CD4-positive, alpha-beta memory T cell (primary cell): ENCODE measurements around the gene CERS5. TPM values are rescaled to one million over a fixed set of nuclear protein-coding genes. Genes with fewer than 3 reads are reported as not detected.

ENCODE experiments used
- CTCF ChIA-PET: fragments of 350-600 bp; sonication (Branson Sonifier 250); formaldehyde crosslinking; loops from one replicate; lab custom pipeline; 2021; ENCODE audit warnings: inconsistent platforms; ENCODE audit not compliant: partially characterized antibody; lab: Charles Lee
- POLR2A ChIA-PET: fragments of 350-600 bp; sonication (Branson Sonifier 250); formaldehyde crosslinking; loops from one replicate; lab custom pipeline; 2021; ENCODE audit not compliant: partially characterized antibody; lab: Charles Lee
- DNase-seq, 5 donors: peaks; one replicate each; pipeline versions ENCODE4 v3.0.0 to v3.0.0-alpha.2; 2020 to 2022; ENCODE audit warnings: mixed read lengths in 1 of 5
- H3K27ac ChIP-seq: one replicate; pipeline ENCODE4 v1.7.0; 2013; ENCODE audit warnings: low read depth, low read length
- H3K27me3 ChIP-seq: 2 replicates; pipeline ENCODE4 v1.7.0; 2013; ENCODE audit warnings: mild to moderate bottlenecking, low read length, moderate library complexity; ENCODE audit not compliant: insufficient read depth
- H3K36me3 ChIP-seq: 2 replicates; pipeline ENCODE4 v1.7.0; 2013; ENCODE audit warnings: mild to moderate bottlenecking, low read length, moderate library complexity; ENCODE audit not compliant: insufficient read depth
- H3K4me1 ChIP-seq: 2 replicates; pipeline ENCODE4 v1.7.0; 2013; ENCODE audit warnings: mild to moderate bottlenecking, low read length, moderate library complexity; ENCODE audit not compliant: insufficient read depth
- H3K4me3 ChIP-seq, 2 donors: one replicate each; pipeline ENCODE4 v1.7.0; 2013; ENCODE audit warnings: low read length in 2 of 2, mild to moderate bottlenecking in 1 of 2
- H3K9me3 ChIP-seq, 2 donors: one replicate each; pipeline ENCODE4 v1.7.0; 2013; ENCODE audit warnings: low read length in 2 of 2, control low read depth in 1 of 2; ENCODE audit not compliant: control insufficient read depth in 1 of 2
- H3K27ac Mint-ChIP-seq, 7 donors: one replicate each; pipeline ENCODE4 v1.8.0; 2020 to 2021; ENCODE audit warnings: mixed read lengths in 7 of 7, mild to moderate bottlenecking in 6 of 7, inconsistent platforms in 3 of 7, moderate library complexity in 3 of 7
- H3K27me3 Mint-ChIP-seq, 2 donors: one replicate each; pipeline ENCODE4 v1.8.0; 2020 to 2021; ENCODE audit warnings: mixed read lengths in 2 of 2
- H3K36me3 Mint-ChIP-seq, 2 donors: one replicate each; pipeline ENCODE4 v1.8.0; 2020 to 2021; ENCODE audit warnings: mixed read lengths in 2 of 2, inconsistent platforms in 1 of 2, mild to moderate bottlenecking in 1 of 2
- H3K4me1 Mint-ChIP-seq, 4 donors: one replicate each; pipeline ENCODE4 v1.8.0; 2020 to 2021; ENCODE audit warnings: mixed read lengths in 4 of 4, mild to moderate bottlenecking in 1 of 4
- H3K4me3 Mint-ChIP-seq, 8 donors: one replicate each; pipeline ENCODE4 v1.8.0; 2020 to 2021; ENCODE audit warnings: mixed read lengths in 8 of 8, mild to moderate bottlenecking in 7 of 8, moderate library complexity in 6 of 8, inconsistent platforms in 3 of 8
- H3K9me3 Mint-ChIP-seq, 8 donors: one replicate each; pipeline ENCODE4 v1.8.0; 2020 to 2021; ENCODE audit warnings: mixed read lengths in 8 of 8, mild to moderate bottlenecking in 5 of 8, inconsistent platforms in 3 of 8, moderate library complexity in 1 of 8
- intact Hi-C: fragments of 100-400 bp; cut with micrococcal nuclease; formaldehyde crosslinking; loops from one replicate; pipeline ENCODE4 v1.15.1; 2023
- polyA plus RNA-seq, 2 donors: library from polyadenylated mRNA; unstranded; fragments of 300-500 nt; fragmentation: Illumina TruSeq; gene quantifications; one replicate each; pipeline ENCODE4 v1.2.3, GENCODE V29; 2021
- total RNA-seq, 2 experiments: library from RNA; stranded (reverse); gene quantifications; one replicate each; pipeline ENCODE4 v1.2.3, GENCODE V29; 2021

The CERS5 gene
- total and polyA plus RNA-seq, 4 experiments from 2014 or later: 42.1 to 62.7 (median 46.6) TPM

GRCh38 chr12:50082644-50083043 is 84.5 kb downstream of the CERS5 start:
- Histone ChIP-seq H3K27ac (no peak overlapping the region), H3K4me3 (no peak overlapping the region), H3K36me3 (peaks cover 10% of the 10 kb centered on the region), H3K9me3 (no peaks in the 10 kb centered on the region), H3K4me1 (peaks cover 16% of the 10 kb centered on the region), H3K27me3 (no peaks in the 10 kb centered on the region)
- H3K27ac Mint-ChIP-seq: peak overlapping the region in 5 of 7 donors; percentile 17 to 82 (median 63)
- H3K9me3 Mint-ChIP-seq: no peaks in the 10 kb centered on the region
- peak overlapping the region in 2 of 8 donors; percentile 5 to 59 for H3K4me3 Mint-ChIP-seq
- POLR2A ChIA-PET: interaction anchor here (1.4 to 4.6 kb wide), 2 partner anchors 30 to 84 kb away, joined by 8 to 110 read pairs; partner anchors contain the start of genes CERS5 and COX14
- H3K36me3 Mint-ChIP-seq: peaks cover 9 to 24% of the 10 kb centered on the region in 2 donors
- H3K4me1 Mint-ChIP-seq: peaks cover 7 to 28% (median 19%) of the 10 kb centered on the region in 4 donors
- DNase-seq: no peak
- no peaks in the 10 kb centered on the region for H3K27me3 Mint-ChIP-seq
- intact Hi-C loops: loop anchor here (10.0 kb wide), 1 partner anchor 322 kb away; the partner anchor contains the start of gene LARP4
- CTCF ChIA-PET: interaction anchor here (1.5 to 16.2 kb wide), 4 partner anchors 12 to 89 kb away, joined by 3 to 316 read pairs (median 106); partner anchors contain the start of genes CERS5, COX14 and GPD1

DNA sequence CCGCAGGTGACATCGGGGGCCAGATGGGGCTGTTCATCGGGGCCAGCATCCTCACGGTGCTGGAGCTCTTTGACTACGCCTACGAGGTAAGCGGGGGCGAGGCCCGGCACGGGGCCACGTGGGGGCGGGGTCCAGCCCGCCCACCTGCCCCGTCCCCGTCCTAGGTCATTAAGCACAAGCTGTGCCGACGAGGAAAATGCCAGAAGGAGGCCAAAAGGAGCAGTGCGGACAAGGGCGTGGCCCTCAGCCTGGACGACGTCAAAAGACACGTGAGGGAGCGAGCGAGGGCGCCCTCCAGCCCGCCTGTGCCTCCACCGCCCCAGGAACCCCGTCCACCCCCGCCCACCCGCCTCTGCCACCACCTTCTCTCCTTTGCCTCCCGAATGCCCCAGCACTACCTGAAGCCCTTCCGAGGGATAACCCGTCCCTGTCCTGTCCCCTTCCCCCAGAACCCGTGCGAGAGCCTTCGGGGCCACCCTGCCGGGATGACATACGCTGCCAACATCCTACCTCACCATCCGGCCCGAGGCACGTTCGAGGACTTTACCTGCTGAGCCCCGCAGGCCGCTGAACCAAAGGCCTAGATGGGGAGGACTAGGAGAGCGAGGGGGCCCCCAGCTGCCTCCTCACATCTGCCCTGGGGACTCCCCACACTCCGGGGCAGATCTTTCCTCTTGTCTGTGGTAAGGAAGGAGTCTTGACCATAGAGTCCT is 85.9 kb downstream of the CERS5 start:
- H3K4me3 Mint-ChIP-seq: peak overlapping the region in 1 of 8 donors; percentile 61
- Histone ChIP-seq H3K27me3 (no peaks in the 10 kb centered on the region), H3K9me3 (no peaks in the 10 kb centered on the region), H3K36me3 (no peaks in the 10 kb centered on the region), H3K4me1 (peaks cover 13% of the 10 kb centered on the region), H3K27ac (no peak overlapping the region), H3K4me3 (no peak overlapping the region)
- DNase-seq: no peak
- intact Hi-C loops: loop anchor here (10.0 kb wide), 1 partner anchor 324 kb away; the partner anchor contains the start of gene LARP4
- peak overlapping the region in 2 of 7 donors; percentile 43 to 72 for H3K27ac Mint-ChIP-seq
- ChIA-PET CTCF (interaction anchor here (12.9 kb wide), 1 partner anchor 91 kb away, joined by 197 read pairs; the partner anchor contains the start of gene CERS5), POLR2A (no interaction called here)
- H3K4me1 Mint-ChIP-seq: peaks cover 7 to 28% (median 13%) of the 10 kb centered on the region in 4 donors
- no peaks in the 10 kb centered on the region for H3K9me3 Mint-ChIP-seq
- no peaks in the 10 kb centered on the region for H3K27me3 Mint-ChIP-seq
- peaks cover 0 to 11% of the 10 kb centered on the region in 2 donors for H3K36me3 Mint-ChIP-seq

DNA sequence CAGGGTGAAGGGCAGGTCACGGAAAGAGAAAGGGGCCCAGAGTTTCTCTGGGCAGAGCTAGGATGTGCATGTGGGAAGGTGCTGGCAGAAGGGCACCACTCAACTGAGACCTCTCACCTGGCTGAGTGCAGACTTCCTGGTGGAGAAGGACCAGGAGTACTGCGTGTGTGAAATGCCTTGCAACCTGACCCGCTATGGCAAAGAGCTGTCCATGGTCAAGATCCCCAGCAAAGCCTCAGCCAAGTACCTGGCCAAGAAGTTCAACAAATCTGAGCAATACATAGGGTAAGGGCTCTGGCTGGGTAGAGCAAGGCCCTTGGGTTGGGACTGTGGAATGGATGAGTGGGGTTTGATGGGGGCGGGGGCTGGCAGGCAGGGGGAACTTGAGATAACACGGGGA is 87.4 kb downstream of the CERS5 start:
- no peak overlapping the region for H3K27ac ChIP-seq
- H3K4me3 ChIP-seq: no peak overlapping the region
- no peak overlapping the region for H3K27ac Mint-ChIP-seq
- ChIA-PET CTCF (interaction anchor here (1.5 to 12.9 kb wide), 2 partner anchors 10 to 92 kb away, joined by 4 to 197 read pairs; partner anchors contain the start of gene CERS5), POLR2A (no interaction called here)
- no peaks in the 10 kb centered on the region for H3K27me3 Mint-ChIP-seq
- no peaks in the 10 kb centered on the region for H3K36me3 ChIP-seq
- H3K36me3 Mint-ChIP-seq: peaks cover 0 to 2% of the 10 kb centered on the region in 2 donors
- H3K4me1 ChIP-seq: peaks cover 9% of the 10 kb centered on the region
- no peaks in the 10 kb centered on the region for H3K27me3 ChIP-seq
- H3K4me1 Mint-ChIP-seq: peaks cover 4 to 16% (median 10%) of the 10 kb centered on the region in 4 donors
- H3K4me3 Mint-ChIP-seq: no peak overlapping the region
- intact Hi-C loops: loop anchor here (5.0 to 10.0 kb wide), 3 partner anchors 53 to 325 kb away; partner anchors contain the start of gene LARP4
- DNase-seq: no peak
- no peaks in the 10 kb centered on the region for H3K9me3 Mint-ChIP-seq
- no peaks in the 10 kb centered on the region for H3K9me3 ChIP-seq

Other genes starting within 250 kb of the CERS5 start
- not detected for gene AQP2, start 216.6 kb downstream of the CERS5 start, total RNA-seq
- gene AQP2, start 216.6 kb downstream of the CERS5 start, polyA plus RNA-seq: not detected
- not detected for gene AQP5, start 205.5 kb downstream of the CERS5 start, total RNA-seq
- gene AQP5, start 205.5 kb downstream of the CERS5 start, polyA plus RNA-seq: not detected
- gene AQP6, start 194.4 kb downstream of the CERS5 start, total RNA-seq: not detected
- not detected for gene AQP6, start 194.4 kb downstream of the CERS5 start, polyA plus RNA-seq
- 10 to 100 TPM in 1 of 2 experiments, 1 to 10 TPM in 1; 8.5 to 10.4 TPM for gene RACGAP1, start 141.9 kb downstream of the CERS5 start, total RNA-seq
- gene RACGAP1, start 141.9 kb downstream of the CERS5 start, polyA plus RNA-seq: 10 to 100 TPM; 11.8 to 14.7 TPM
- gene ASIC1, start 109.8 kb downstream of the CERS5 start, total RNA-seq: under 1 TPM; 0.08 to 0.26 TPM
- gene ASIC1, start 109.8 kb downstream of the CERS5 start, polyA plus RNA-seq: not detected
- 10 to 100 TPM; 56.9 to 64.5 TPM for gene SMARCD1, start 82.0 kb downstream of the CERS5 start, total RNA-seq
- gene SMARCD1, start 82.0 kb downstream of the CERS5 start, polyA plus RNA-seq: 10 to 100 TPM; 13.0 to 17.1 TPM
- 1 to 10 TPM; 1.1 to 2.0 TPM for gene GPD1, start 63.4 kb downstream of the CERS5 start, total RNA-seq
- gene GPD1, start 63.4 kb downstream of the CERS5 start, polyA plus RNA-seq: not detected
- 10 to 100 TPM; 53.3 to 61.6 TPM for gene COX14, start 55.1 kb downstream of the CERS5 start, total RNA-seq
- 100 to 1,000 TPM; 253 to 354 TPM for gene COX14, start 55.1 kb downstream of the CERS5 start, polyA plus RNA-seq
- gene LIMA1, start 116.2 kb upstream of the CERS5 start, total RNA-seq: 10 to 100 TPM; 11.5 to 14.9 TPM
- gene LIMA1, start 116.2 kb upstream of the CERS5 start, polyA plus RNA-seq: 10 to 100 TPM in 1 of 2 donors, 1 to 10 TPM in 1; 4.9 to 12.6 TPM
- gene FAM186A, start 229.2 kb upstream of the CERS5 start, total RNA-seq: not detected
- under 1 TPM in 1 of 2 donors, not detected in 1; 0.09 TPM for gene FAM186A, start 229.2 kb upstream of the CERS5 start, polyA plus RNA-seq
- gene LARP4, start 233.5 kb upstream of the CERS5 start, total RNA-seq: 10 to 100 TPM; 38.7 to 40.7 TPM
- gene LARP4, start 233.5 kb upstream of the CERS5 start, polyA plus RNA-seq: 10 to 100 TPM; 14.2 to 20.1 TPM